Neural cell (in vitro differentiated cells): ENCODE measurements around the gene GPR35. TPM values are rescaled to one million over a fixed set of nuclear protein-coding genes. Genes with fewer than 3 reads are reported as not detected.

Experiments
- H2AFZ ChIP-seq: fragments of 200-600, 300-800 bp; sonication (generic), shearing (Covaris generic); 2 replicates; pipeline ENCODE4 v1.6.0; 2014; ENCODE audit warnings: low read depth, mild to moderate bottlenecking, antibody characterized with exemption, low read length, moderate library complexity
- H3F3A ChIP-seq: fragments of 200-600 bp; shearing (Covaris generic); 2 replicates; pipeline ENCODE4 v1.6.1; 2016; ENCODE audit warnings: mild to moderate bottlenecking, moderate library complexity, mixed read lengths, antibody characterized with exemption, low read length; ENCODE audit not compliant: insufficient read depth, poor library complexity, severe bottlenecking
- H3K27ac ChIP-seq: fragments of 200-600, 300-800 bp; sonication (generic), shearing (Covaris generic); 2 replicates; pipeline ENCODE4 v1.5.1; 2014; ENCODE audit warnings: mild to moderate bottlenecking, low read length, moderate library complexity
- H3K27me3 ChIP-seq: fragments of 300-800, 200-600 bp; sonication (generic), shearing (Covaris generic); 2 replicates; pipeline ENCODE4 v1.6.0; 2014; ENCODE audit warnings: mild to moderate bottlenecking, low read depth, low read length, moderate library complexity; ENCODE audit not compliant: insufficient read depth
- H3K36me3 ChIP-seq: fragments of 300-800, 200-600 bp; sonication (generic), shearing (Covaris generic); 2 replicates; pipeline ENCODE4 v1.5.1; 2014; ENCODE audit warnings: mild to moderate bottlenecking, antibody characterized with exemption, low read length, moderate library complexity; ENCODE audit not compliant: insufficient read depth
- H3K4me2 ChIP-seq: fragments of 300-800, 200-600 bp; sonication (generic), shearing (Covaris generic); 2 replicates; pipeline ENCODE4 v1.6.0; 2014; ENCODE audit warnings: mild to moderate bottlenecking, low read length
- H3K4me3 ChIP-seq: fragments of 300-800, 200-600 bp; sonication (generic), shearing (Covaris generic); 2 replicates; pipeline ENCODE4 v1.5.1; 2014; ENCODE audit warnings: mild to moderate bottlenecking, low read length, moderate library complexity
- H3K79me2 ChIP-seq: fragments of 200-600 bp; shearing (Covaris generic); replicated peaks from 2 replicates; pipeline ENCODE4 v1.6.0; 2014; ENCODE audit warnings: mild to moderate bottlenecking, low read length, moderate library complexity; ENCODE audit not compliant: insufficient read depth
- H3K9ac ChIP-seq: fragments of 300-800, 200-600 bp; sonication (generic), shearing (Covaris generic); 2 replicates; pipeline ENCODE4 v1.6.1; 2016; ENCODE audit warnings: mild to moderate bottlenecking, low read length, mixed read lengths
- H3K9me2 ChIP-seq: fragments of 200-600 bp; shearing (Covaris generic); 2 replicates; pipeline ENCODE4 v1.6.1; 2016; ENCODE audit warnings: mild to moderate bottlenecking, low read length, mixed read lengths; ENCODE audit not compliant: insufficient read depth
- H3K9me3 ChIP-seq: fragments of 200-600, 300-800 bp; sonication (generic), shearing (Covaris generic); 2 replicates; pipeline ENCODE4 v1.6.1; 2016; ENCODE audit warnings: mild to moderate bottlenecking, mixed run types, low read length, moderate library complexity, mixed read lengths
- H4K20me1 ChIP-seq: fragments of 200-600 bp; shearing (Covaris generic); 2 replicates; pipeline ENCODE4 v1.6.1; 2016; ENCODE audit warnings: mild to moderate bottlenecking, mixed run types; ENCODE audit not compliant: insufficient read depth
- EP300 ChIP-seq: fragments of 450-650 bp; conservative IDR thresholded peaks from 2 replicates; pipeline ENCODE4 v1.6.1; 2014; ENCODE audit warnings: antibody characterized with exemption, mild to moderate bottlenecking, moderate library complexity; ENCODE audit not compliant: poor library complexity, severe bottlenecking
- EZH2 ChIP-seq: fragments of 200-600, 300-800 bp; shearing (Covaris generic), sonication (generic); IDR thresholded peaks from 2 replicates; pipeline ENCODE4 v1.6.1; 2014; ENCODE audit warnings: antibody characterized with exemption, low read length, borderline replicate concordance, mild to moderate bottlenecking; ENCODE audit not compliant: insufficient read depth, poor library complexity, severe bottlenecking
- MXI1 ChIP-seq: fragments of 450-650 bp; conservative IDR thresholded peaks from 2 replicates; pipeline ENCODE4 v1.6.1; 2014; ENCODE audit warnings: antibody characterized with exemption, mild to moderate bottlenecking; ENCODE audit not compliant: poor library complexity, severe bottlenecking
- POLR2AphosphoS5 ChIP-seq: IDR thresholded peaks from 2 replicates; pipeline ENCODE4 v1.6.1; 2012
- RAD21 ChIP-seq: fragments of 450-650 bp; conservative IDR thresholded peaks from 2 replicates; pipeline ENCODE4 v1.6.1; 2014; ENCODE audit warnings: antibody characterized with exemption, mild to moderate bottlenecking, moderate library complexity
- SMC3 ChIP-seq: fragments of 450-650 bp; conservative IDR thresholded peaks from 2 replicates; pipeline ENCODE4 v1.6.1; 2014; ENCODE audit warnings: antibody characterized with exemption, mild to moderate bottlenecking, moderate library complexity; ENCODE audit not compliant: poor library complexity
- TAF1 ChIP-seq: IDR thresholded peaks from 2 replicates; pipeline ENCODE4 v1.6.1; 2012; ENCODE audit warnings: low read depth
- polyA plus RNA-seq: library from polyadenylated mRNA; depleted of rRNA; stranded (reverse); fragments of >200 nt; gene quantifications from 2 replicates; pipeline ENCODE4 v1.2.3, GENCODE V29; 2014
- TF ChIP-seq, protein P1 (sequence below): fragments of 450-650 bp; IDR thresholded peaks from 2 replicates; pipeline ENCODE4 v1.5.1; 2014; ENCODE audit warnings: antibody characterized with exemption, mild to moderate bottlenecking, moderate library complexity; ENCODE audit not compliant: poor library complexity, severe bottlenecking
- TF ChIP-seq, protein P2 (sequence below): IDR thresholded peaks from 2 replicates; pipeline ENCODE4 v1.6.1; 2012; ENCODE audit warnings: borderline replicate concordance

Gene GPR35
- polyA plus RNA-seq, 1 donor from 2014 or later, result 2.8 TPM

DNA sequence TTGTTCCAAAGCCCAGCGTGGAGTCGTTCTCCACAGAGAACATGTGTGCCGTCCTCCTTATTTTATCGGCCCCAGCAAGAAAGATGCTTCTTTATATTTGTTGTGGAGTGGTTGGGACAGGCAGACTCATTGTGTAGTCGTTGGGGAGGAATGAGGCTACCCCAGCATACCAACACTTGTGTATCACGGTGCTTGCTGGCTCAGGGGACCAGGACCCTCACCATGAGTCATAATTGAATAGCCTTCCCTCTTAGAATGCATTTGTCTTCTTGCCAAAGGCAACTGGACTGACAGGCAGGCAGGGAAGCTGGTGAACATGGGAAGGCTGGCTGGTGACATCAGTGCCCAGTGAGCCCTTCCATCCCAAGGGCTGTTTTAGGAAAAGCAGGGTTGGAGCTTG is 34.1 kb upstream of the GPR35 start:
- Histone ChIP-seq H3K79me2 (peaks cover 22% of the 10 kb centered on the region), H2AFZ (no peak overlapping the region), H3F3A (no peaks in the 10 kb centered on the region), H3K4me2 (no peak overlapping the region), H4K20me1 (no peaks in the 10 kb centered on the region), H3K9me3 (no peaks in the 10 kb centered on the region), H3K36me3 (no peaks in the 10 kb centered on the region), H3K27me3 (no peaks in the 10 kb centered on the region), H3K27ac (no peak overlapping the region), H3K9me2 (no peaks in the 10 kb centered on the region), H3K9ac (no peak overlapping the region), H3K4me3 (no peak overlapping the region)
- TF ChIP-seq SMC3 (no peak), POLR2AphosphoS5 (no peak), RAD21 (no peak), TAF1 (no peak), MXI1 (no peak), EZH2 (no peak), EP300 (no peak)
- TF ChIP-seq, protein P1, sequence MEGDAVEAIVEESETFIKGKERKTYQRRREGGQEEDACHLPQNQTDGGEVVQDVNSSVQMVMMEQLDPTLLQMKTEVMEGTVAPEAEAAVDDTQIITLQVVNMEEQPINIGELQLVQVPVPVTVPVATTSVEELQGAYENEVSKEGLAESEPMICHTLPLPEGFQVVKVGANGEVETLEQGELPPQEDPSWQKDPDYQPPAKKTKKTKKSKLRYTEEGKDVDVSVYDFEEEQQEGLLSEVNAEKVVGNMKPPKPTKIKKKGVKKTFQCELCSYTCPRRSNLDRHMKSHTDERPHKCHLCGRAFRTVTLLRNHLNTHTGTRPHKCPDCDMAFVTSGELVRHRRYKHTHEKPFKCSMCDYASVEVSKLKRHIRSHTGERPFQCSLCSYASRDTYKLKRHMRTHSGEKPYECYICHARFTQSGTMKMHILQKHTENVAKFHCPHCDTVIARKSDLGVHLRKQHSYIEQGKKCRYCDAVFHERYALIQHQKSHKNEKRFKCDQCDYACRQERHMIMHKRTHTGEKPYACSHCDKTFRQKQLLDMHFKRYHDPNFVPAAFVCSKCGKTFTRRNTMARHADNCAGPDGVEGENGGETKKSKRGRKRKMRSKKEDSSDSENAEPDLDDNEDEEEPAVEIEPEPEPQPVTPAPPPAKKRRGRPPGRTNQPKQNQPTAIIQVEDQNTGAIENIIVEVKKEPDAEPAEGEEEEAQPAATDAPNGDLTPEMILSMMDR, result no peak
- TF ChIP-seq, protein P2, sequence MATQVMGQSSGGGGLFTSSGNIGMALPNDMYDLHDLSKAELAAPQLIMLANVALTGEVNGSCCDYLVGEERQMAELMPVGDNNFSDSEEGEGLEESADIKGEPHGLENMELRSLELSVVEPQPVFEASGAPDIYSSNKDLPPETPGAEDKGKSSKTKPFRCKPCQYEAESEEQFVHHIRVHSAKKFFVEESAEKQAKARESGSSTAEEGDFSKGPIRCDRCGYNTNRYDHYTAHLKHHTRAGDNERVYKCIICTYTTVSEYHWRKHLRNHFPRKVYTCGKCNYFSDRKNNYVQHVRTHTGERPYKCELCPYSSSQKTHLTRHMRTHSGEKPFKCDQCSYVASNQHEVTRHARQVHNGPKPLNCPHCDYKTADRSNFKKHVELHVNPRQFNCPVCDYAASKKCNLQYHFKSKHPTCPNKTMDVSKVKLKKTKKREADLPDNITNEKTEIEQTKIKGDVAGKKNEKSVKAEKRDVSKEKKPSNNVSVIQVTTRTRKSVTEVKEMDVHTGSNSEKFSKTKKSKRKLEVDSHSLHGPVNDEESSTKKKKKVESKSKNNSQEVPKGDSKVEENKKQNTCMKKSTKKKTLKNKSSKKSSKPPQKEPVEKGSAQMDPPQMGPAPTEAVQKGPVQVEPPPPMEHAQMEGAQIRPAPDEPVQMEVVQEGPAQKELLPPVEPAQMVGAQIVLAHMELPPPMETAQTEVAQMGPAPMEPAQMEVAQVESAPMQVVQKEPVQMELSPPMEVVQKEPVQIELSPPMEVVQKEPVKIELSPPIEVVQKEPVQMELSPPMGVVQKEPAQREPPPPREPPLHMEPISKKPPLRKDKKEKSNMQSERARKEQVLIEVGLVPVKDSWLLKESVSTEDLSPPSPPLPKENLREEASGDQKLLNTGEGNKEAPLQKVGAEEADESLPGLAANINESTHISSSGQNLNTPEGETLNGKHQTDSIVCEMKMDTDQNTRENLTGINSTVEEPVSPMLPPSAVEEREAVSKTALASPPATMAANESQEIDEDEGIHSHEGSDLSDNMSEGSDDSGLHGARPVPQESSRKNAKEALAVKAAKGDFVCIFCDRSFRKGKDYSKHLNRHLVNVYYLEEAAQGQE, result no peak

DNA sequence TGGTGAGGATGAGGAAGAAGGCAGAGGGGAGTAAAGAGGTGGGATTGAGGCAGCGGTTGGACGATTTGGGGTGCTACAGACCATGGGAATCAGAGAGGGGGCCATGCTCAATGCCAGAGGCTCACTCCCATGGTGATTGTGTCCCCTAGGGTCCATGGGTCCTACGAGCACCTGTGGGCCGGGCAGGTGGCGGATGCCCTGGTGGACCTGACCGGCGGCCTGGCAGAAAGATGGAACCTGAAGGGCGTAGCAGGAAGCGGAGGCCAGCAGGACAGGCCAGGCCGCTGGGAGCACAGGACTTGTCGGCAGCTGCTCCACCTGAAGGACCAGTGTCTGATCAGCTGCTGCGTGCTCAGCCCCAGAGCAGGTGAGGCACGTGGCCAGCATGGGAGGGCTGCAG is 33.5 kb upstream of the GPR35 start:
- Histone ChIP-seq H3K9me2 (no peaks in the 10 kb centered on the region), H3K4me2 (no peak overlapping the region), H2AFZ (no peak overlapping the region), H3K9ac (no peak overlapping the region), H3K36me3 (no peaks in the 10 kb centered on the region), H3F3A (no peaks in the 10 kb centered on the region), H3K79me2 (peaks cover 22% of the 10 kb centered on the region), H3K27ac (no peak overlapping the region), H3K9me3 (no peaks in the 10 kb centered on the region), H4K20me1 (no peaks in the 10 kb centered on the region), H3K27me3 (no peaks in the 10 kb centered on the region), H3K4me3 (no peak overlapping the region)
- TF ChIP-seq EZH2 (no peak), RAD21 (no peak), TAF1 (no peak), MXI1 (no peak), POLR2AphosphoS5 (no peak), EP300 (no peak)
- TF ChIP-seq, protein P2, result no peak
- TF ChIP-seq, protein P1, result no peak
